Measurements from ENCODE around the gene EEF1E1. TPM values are rescaled to one million over a fixed set of nuclear protein-coding genes. Genes with fewer than 3 reads are reported as not detected.

EEF1E1 gene
- total RNA-seq, 1 experiment from 2014 or later = 50.9 TPM

Other genes starting within 250 kb of the EEF1E1 start
- 74.8 and 80.5 TPM in 2 replicates for gene TXNDC5, start 191.8 kb downstream of the EEF1E1 start, total RNA-seq (2021)
- gene BLOC1S5, start 38.2 kb downstream of the EEF1E1 start, total RNA-seq (2021) = 12.5 and 16.1 TPM in 2 replicates

All from PC-9 (cell line).